ENCODE measurements around the gene PADI2.
A peak's percentile ranks its signal among the peaks of the same experiment; 100 is the strongest.

The PADI2 gene

GRCh38 chr1:17055801-17056200, 63.5 kb downstream of the PADI2 start:
- no peak for DNase-seq (ENCODE audit: low spot score)

GRCh38 chr1:17053685-17054410, 65.4 kb downstream of the PADI2 start, which contains the start of gene SDHB:
Gene SDHB, minus strand, starts transcription at chr1:17054032. Its CDS starts 13 bp downstream, at chr1:17054019.
- DNase-seq (ENCODE audit: low spot score): peak; percentile 99

GRCh38 chr1:17053086-17053684, 66.1 kb downstream of the PADI2 start:
- DNase-seq (ENCODE audit: low spot score): no peak

- DNase-seq (ENCODE audit: low spot score): no peak
Measured at GRCh38 chr1:17052641-17053040, 66.6 kb downstream of the PADI2 start.

- DNase-seq (ENCODE audit: low spot score): no peak
Measured at GRCh38 chr1:17052038-17052437, 67.2 kb downstream of the PADI2 start.

- DNase-seq (ENCODE audit: low spot score): no peak
Measured at GRCh38 chr1:17047924-17048323, 71.3 kb downstream of the PADI2 start.

GRCh38 chr1:17046334-17046657, 73.0 kb downstream of the PADI2 start:
- no peak for DNase-seq (ENCODE audit: low spot score)

GRCh38 chr1:17045634-17046333, 73.5 kb downstream of the PADI2 start:
- peak; percentile 66 for DNase-seq (ENCODE audit: low spot score)

- no peak for DNase-seq (ENCODE audit: low spot score)
Measured at GRCh38 chr1:17045150-17045549, 74.1 kb downstream of the PADI2 start.

GRCh38 chr1:17043676-17044075, 75.6 kb downstream of the PADI2 start:
- no peak for DNase-seq (ENCODE audit: low spot score)

- DNase-seq (ENCODE audit: low spot score): no peak
Measured at GRCh38 chr1:17040135-17040534, 79.1 kb downstream of the PADI2 start.

- no peak for DNase-seq (ENCODE audit: low spot score)
Measured at GRCh38 chr1:17039522-17039921, 79.7 kb downstream of the PADI2 start.

GRCh38 chr1:17033481-17033880, 85.8 kb downstream of the PADI2 start:
- no peak for DNase-seq (ENCODE audit: low spot score)

- no peak for DNase-seq (ENCODE audit: low spot score)
Measured at GRCh38 chr1:17032741-17033140, 86.5 kb downstream of the PADI2 start.

GRCh38 chr1:17031436-17031835, 87.8 kb downstream of the PADI2 start:
- no peak for DNase-seq (ENCODE audit: low spot score)

- DNase-seq (ENCODE audit: low spot score): no peak
Measured at GRCh38 chr1:17030206-17030605, 89.0 kb downstream of the PADI2 start.

GRCh38 chr1:17028662-17029188, 90.5 kb downstream of the PADI2 start:
- DNase-seq (ENCODE audit: low spot score): no peak

GRCh38 chr1:17027900-17028299, 91.4 kb downstream of the PADI2 start:
- no peak for DNase-seq (ENCODE audit: low spot score)

GRCh38 chr1:17027403-17027802, 91.8 kb downstream of the PADI2 start:
- no peak for DNase-seq (ENCODE audit: low spot score)

- no peak for DNase-seq (ENCODE audit: low spot score)
Measured at GRCh38 chr1:17024721-17025120, 94.5 kb downstream of the PADI2 start.

- DNase-seq (ENCODE audit: low spot score): no peak
Measured at GRCh38 chr1:17023573-17023972, 95.7 kb downstream of the PADI2 start.

- no peak for DNase-seq (ENCODE audit: low spot score)
Measured at GRCh38 chr1:17023102-17023501, 96.1 kb downstream of the PADI2 start.

GRCh38 chr1:17021896-17022295, 97.4 kb downstream of the PADI2 start:
- DNase-seq (ENCODE audit: low spot score): no peak

Data from kidney tubule cell (primary cell).